ENCODE results near the gene BRD7.

BRD7 gene

GRCh38 chr16:50272687-50273381 lies 96.0 kb downstream of the BRD7 start:
- DNase-seq (ENCODE audit: low read depth in 2 of 2): no peak

GRCh38 chr16:50272111-50272571 lies 96.6 kb downstream of the BRD7 start:
- DNase-seq (ENCODE audit: low read depth in 2 of 2): no peak

- DNase-seq (ENCODE audit: low read depth in 2 of 2): no peak
Measured at GRCh38 chr16:50271148-50272041, 97.4 kb downstream of the BRD7 start.

GRCh38 chr16:50270510-50271147 lies 98.2 kb downstream of the BRD7 start:
- DNase-seq (ENCODE audit: low read depth in 2 of 2): no peak

- no peak for DNase-seq (ENCODE audit: low read depth in 2 of 2)
Measured at GRCh38 chr16:50269769-50270509, 98.8 kb downstream of the BRD7 start.

- DNase-seq (ENCODE audit: low read depth in 2 of 2): no peak
Measured at GRCh38 chr16:50269061-50269705, 99.6 kb downstream of the BRD7 start.

- no peak for DNase-seq (ENCODE audit: low read depth in 2 of 2)
Measured at GRCh38 chr16:50268352-50268751, 100.4 kb downstream of the BRD7 start.

GRCh38 chr16:50267651-50268050 lies 101.1 kb downstream of the BRD7 start:
- no peak for DNase-seq (ENCODE audit: low read depth in 2 of 2)

GRCh38 chr16:50267151-50267631 lies 101.6 kb downstream of the BRD7 start:
- DNase-seq (ENCODE audit: low read depth in 2 of 2): no peak

- DNase-seq (ENCODE audit: low read depth in 2 of 2): peak; percentile 73 to 81
Measured at GRCh38 chr16:50266337-50267091, 102.3 kb downstream of the BRD7 start, which contains the start of gene ADCY7. Gene ADCY7, plus strand, starts transcription at chr16:50266551. Its CDS starts 21,629 bp downstream, at chr16:50288180.
